OCI-LY3 (cell line): ENCODE measurements around the gene OR2AP1.

Experiments
- H2AFZ ChIP-seq: fragments of 200-600, 300-600 bp; shearing (Covaris generic); 2 replicates; pipeline ENCODE4 v1.6.0; 2014; ENCODE audit warnings: antibody characterized with exemption, low read depth, low read length
- H3K27ac ChIP-seq: fragments of 200-600, 300-600 bp; sonication (generic); 2 replicates; pipeline ENCODE4 v1.5.1; 2014; ENCODE audit warnings: mild to moderate bottlenecking, low read length, moderate library complexity, mixed read lengths
- H3K27me3 ChIP-seq: fragments of 200-600, 300-600 bp; sonication (generic); 2 replicates; pipeline ENCODE4 v1.6.1; 2014; ENCODE audit warnings: low read depth, low read length, mixed read lengths
- H3K36me3 ChIP-seq: fragments of 200-600, 300-600 bp; sonication (generic); replicated peaks from 2 replicates; pipeline ENCODE3; 2014; ENCODE audit warnings: low read depth, low read length, mixed read lengths
- H3K4me1 ChIP-seq: fragments of 300-600, 200-600 bp; sonication (generic); 2 replicates; pipeline ENCODE4 v1.6.1; 2014; ENCODE audit warnings: low read length, mixed read lengths
- H3K4me2 ChIP-seq: fragments of 200-600, 300-600 bp; sonication (generic); 2 replicates; pipeline ENCODE4 v1.6.1; 2014; ENCODE audit warnings: low read length, mixed read lengths
- H3K4me3 ChIP-seq: fragments of 300-600, 200-600 bp; sonication (generic); 2 replicates; pipeline ENCODE4 v1.5.1; 2014; ENCODE audit warnings: antibody characterized with exemption, mild to moderate bottlenecking, low read length, moderate library complexity
- H3K79me2 ChIP-seq: fragments of 300-600, 200-600 bp; shearing (Covaris generic); 2 replicates; pipeline ENCODE4 v1.6.1; 2014; ENCODE audit warnings: mild to moderate bottlenecking, low read length, mixed read lengths
- H3K9ac ChIP-seq: fragments of 300-600, 200-600 bp; shearing (Covaris generic); 2 replicates; pipeline ENCODE4 v1.6.0; 2014; ENCODE audit warnings: mild to moderate bottlenecking, low read length, moderate library complexity
- H3K9me3 ChIP-seq: fragments of 200-600, 300-600 bp; shearing (Covaris generic); 2 replicates; pipeline ENCODE4 v1.6.1; 2014; ENCODE audit warnings: low read length, mixed read lengths; ENCODE audit not compliant: insufficient read depth
- H4K20me1 ChIP-seq: fragments of 200-600, 300-600 bp; sonication (generic); 2 replicates; pipeline ENCODE4 v1.6.1; 2016; ENCODE audit warnings: low read length, mixed read lengths; ENCODE audit not compliant: insufficient read depth
- EZH2phosphoT487 ChIP-seq: fragments of 200-600 bp; shearing (Covaris generic); IDR thresholded peaks from 2 replicates; pipeline ENCODE4 v1.6.1; 2018; ENCODE audit warnings: antibody characterized with exemption, mixed run types, low read depth
- TF ChIP-seq, protein P1 (sequence below): fragments of 200-600, 300-600 bp; sonication (generic); IDR thresholded peaks from 2 replicates; pipeline ENCODE4 v1.5.1; 2014; ENCODE audit warnings: antibody characterized with exemption, low read length, low read depth

Gene OR2AP1

DNA sequence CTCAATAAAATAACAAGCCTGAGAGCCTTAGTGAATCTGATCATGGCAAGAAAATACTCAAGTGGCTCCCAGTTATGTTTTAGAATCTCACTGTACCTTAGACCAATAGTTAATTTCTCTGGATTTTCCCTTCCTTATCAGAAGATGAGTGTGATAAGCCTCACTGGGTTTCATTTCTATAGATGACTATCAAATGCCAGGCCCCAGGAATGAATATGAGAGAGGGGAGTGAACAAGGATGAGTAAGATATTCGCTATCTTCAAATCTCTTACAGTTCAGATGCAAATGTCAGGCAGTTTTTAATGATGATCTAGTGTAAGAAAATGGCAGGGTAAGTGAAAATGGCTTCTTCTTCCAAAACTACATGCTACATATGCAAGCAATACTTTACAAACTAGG, 38.3 kb downstream of the OR2AP1 start:
- TF ChIP-seq EZH2phosphoT487 = no peak
- TF ChIP-seq, protein P1, sequence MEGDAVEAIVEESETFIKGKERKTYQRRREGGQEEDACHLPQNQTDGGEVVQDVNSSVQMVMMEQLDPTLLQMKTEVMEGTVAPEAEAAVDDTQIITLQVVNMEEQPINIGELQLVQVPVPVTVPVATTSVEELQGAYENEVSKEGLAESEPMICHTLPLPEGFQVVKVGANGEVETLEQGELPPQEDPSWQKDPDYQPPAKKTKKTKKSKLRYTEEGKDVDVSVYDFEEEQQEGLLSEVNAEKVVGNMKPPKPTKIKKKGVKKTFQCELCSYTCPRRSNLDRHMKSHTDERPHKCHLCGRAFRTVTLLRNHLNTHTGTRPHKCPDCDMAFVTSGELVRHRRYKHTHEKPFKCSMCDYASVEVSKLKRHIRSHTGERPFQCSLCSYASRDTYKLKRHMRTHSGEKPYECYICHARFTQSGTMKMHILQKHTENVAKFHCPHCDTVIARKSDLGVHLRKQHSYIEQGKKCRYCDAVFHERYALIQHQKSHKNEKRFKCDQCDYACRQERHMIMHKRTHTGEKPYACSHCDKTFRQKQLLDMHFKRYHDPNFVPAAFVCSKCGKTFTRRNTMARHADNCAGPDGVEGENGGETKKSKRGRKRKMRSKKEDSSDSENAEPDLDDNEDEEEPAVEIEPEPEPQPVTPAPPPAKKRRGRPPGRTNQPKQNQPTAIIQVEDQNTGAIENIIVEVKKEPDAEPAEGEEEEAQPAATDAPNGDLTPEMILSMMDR = no peak
- peaks cover 26% of the 10 kb centered on the region for H3K4me1 ChIP-seq

DNA sequence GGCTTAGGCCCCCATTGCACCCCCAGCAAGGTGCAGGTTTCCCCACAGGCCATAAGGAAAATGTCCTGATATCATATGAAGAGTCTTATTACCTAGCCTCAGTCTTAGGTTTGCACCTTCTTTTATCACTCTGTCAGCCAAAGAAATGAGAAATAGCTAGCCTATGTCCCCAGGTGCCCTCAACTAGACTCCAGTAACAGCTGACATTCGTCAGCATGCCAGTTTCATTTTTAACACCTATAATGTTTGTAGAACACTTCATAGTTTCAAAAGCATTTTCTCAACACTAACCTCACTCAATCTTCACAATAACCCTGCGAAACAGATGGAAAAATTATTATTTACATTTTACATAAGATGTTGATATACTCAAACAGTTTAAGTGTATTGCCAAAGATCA, 40.4 kb downstream of the OR2AP1 start:
- no peaks in the 10 kb centered on the region for H4K20me1 ChIP-seq
- no peak overlapping the region for H2AFZ ChIP-seq
- H3K27ac ChIP-seq = no peak overlapping the region
- no peaks in the 10 kb centered on the region for H3K9me3 ChIP-seq
- no peaks in the 10 kb centered on the region for H3K27me3 ChIP-seq
- H3K36me3 ChIP-seq = no peaks in the 10 kb centered on the region
- no peaks in the 10 kb centered on the region for H3K79me2 ChIP-seq
- H3K9ac ChIP-seq = no peak overlapping the region
- peaks cover 26% of the 10 kb centered on the region for H3K4me1 ChIP-seq
- H3K4me3 ChIP-seq = no peak overlapping the region
- TF ChIP-seq EZH2phosphoT487 = no peak
- TF ChIP-seq, protein P1 = no peak
- no peak overlapping the region; the same call in 1 of the 2 replicates for H3K4me2 ChIP-seq

More for the DNA sequence above, 38.3 kb downstream of the OR2AP1 start:
- Histone ChIP-seq H3K27ac (no peak overlapping the region), H4K20me1 (no peaks in the 10 kb centered on the region), H3K79me2 (no peaks in the 10 kb centered on the region), H3K36me3 (no peaks in the 10 kb centered on the region), H3K9ac (no peak overlapping the region), H2AFZ (no peak overlapping the region), H3K27me3 (no peaks in the 10 kb centered on the region), H3K9me3 (no peaks in the 10 kb centered on the region), H3K4me2 (peak overlapping the region; percentile 6; the same call in 1 of the 2 replicates), H3K4me3 (no peak overlapping the region)

DNA sequence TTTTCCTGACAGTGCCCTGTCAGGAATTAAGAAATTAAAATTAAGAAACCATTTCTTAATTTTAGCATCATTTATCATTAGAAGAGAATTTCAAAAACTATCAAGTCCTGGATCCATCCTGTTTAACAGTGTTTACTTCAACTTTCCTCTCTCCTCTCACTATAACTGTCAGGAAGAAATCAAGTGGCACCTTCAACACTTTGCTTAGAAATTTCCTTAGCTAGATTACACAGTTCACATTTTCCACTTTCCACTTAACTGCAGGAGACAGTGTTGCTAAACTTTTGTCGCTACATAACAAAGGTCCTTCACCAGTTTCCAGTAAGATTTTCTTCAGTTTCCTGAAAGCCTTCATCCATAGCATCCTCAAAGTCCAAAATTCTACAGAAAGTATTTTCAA, 42.5 kb downstream of the OR2AP1 start:
- Histone ChIP-seq H3K4me2 (no peak overlapping the region), H3K36me3 (no peaks in the 10 kb centered on the region), H2AFZ (no peak overlapping the region), H3K4me1 (peaks cover 26% of the 10 kb centered on the region), H3K4me3 (no peak overlapping the region), H4K20me1 (no peaks in the 10 kb centered on the region), H3K79me2 (no peaks in the 10 kb centered on the region), H3K27me3 (no peaks in the 10 kb centered on the region), H3K27ac (no peak overlapping the region), H3K9me3 (no peaks in the 10 kb centered on the region), H3K9ac (no peak overlapping the region)
- TF ChIP-seq, protein P1 = no peak
- no peak for TF ChIP-seq EZH2phosphoT487

DNA sequence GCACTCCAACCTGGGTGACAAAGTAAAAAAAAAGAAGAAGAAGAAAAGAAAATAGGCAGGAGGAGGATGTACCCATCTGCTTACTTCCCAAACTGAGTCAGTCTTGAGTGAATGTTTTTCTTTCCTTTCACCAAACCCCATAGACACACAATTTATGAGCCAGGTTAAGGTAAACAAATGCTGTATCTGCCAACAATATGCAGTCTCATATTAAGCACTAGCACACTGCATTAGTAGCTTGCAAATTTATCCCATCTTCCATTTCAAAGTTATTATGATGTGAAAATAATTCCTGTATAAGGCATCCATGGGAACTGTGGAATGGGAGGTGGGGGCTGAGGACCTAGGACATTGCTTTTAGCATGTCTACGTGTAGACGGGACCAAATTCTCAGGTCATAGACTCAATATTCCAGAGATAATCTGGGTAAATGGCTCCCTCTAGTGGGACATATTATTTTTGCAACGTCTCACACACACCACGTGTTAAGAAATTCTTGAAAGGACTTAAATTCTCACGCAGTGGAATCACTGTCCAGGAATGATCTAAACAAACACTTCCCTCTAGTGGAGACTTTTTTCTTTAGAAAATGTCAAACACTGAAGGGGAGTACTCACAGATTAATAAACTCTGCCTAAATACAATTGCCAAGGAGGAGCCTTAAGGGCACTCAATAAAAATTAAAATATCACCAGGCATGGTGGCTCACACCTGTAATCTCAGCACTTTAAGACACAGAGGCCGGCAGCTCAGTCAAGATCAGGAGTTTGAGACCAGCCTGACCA, 47.3 kb downstream of the OR2AP1 start:
- Histone ChIP-seq H3K9me3 (no peaks in the 10 kb centered on the region), H3K27ac (no peak overlapping the region), H2AFZ (peak overlapping the region; percentile 39; the same call in 1 of the 2 replicates), H3K4me1 (peaks cover 10% of the 10 kb centered on the region), H3K27me3 (peaks cover 27% of the 10 kb centered on the region), H3K9ac (no peak overlapping the region), H3K4me3 (no peak overlapping the region), H4K20me1 (no peaks in the 10 kb centered on the region), H3K36me3 (no peaks in the 10 kb centered on the region), H3K79me2 (no peaks in the 10 kb centered on the region), H3K4me2 (peak overlapping the region; percentile 31)
- TF ChIP-seq, protein P1 = peak; percentile 93
- TF ChIP-seq EZH2phosphoT487 = no peak
